Measurements from ENCODE around the gene GIPC1. TPM values are rescaled to one million over a fixed set of nuclear protein-coding genes. Genes with fewer than 3 reads are reported as not detected.

Gene GIPC1
- total and polyA plus RNA-seq, 9 of the 15 experiments (the other 6 are each of a cell fraction or from before 2014, with no cell fraction given) = 0.49 to 54.7 (median 24.8) TPM

DNA sequence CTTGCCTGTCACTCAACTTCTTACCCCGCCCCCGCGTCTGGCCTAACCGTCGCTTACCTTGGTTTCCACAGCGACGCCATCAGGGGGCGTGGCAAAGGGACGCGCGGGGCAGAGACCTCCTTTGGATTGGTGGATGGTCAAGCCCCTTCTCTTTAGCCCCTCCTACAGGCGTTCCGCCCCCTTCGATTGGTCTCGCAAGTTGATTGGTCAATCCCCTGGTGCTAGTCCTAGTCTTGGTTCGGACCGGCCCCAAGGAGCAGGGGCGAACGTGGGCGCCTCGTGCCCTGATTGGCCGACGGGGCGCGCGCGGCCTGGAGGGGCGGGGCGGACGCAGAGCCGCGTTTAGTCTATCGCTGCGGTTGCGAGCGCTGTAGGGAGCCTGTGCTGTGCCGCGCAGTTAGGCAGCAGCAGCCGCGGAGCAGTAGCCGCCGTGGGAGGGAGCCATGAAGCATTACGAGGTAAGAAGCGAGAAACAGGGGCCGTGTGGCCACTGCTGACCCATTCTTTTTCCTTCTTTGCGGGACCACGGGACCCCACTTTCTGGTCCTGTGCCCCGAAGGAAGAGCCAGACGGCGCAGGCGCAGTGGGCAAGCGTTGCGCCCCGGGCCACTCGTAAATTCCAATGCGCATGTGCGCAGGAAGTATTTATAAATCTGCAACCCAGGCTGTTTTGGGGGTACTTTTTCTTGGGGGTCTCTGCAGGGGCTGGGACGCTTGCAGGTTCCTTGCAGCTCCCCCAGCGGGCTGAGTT, 33.5 kb upstream of the GIPC1 start, which contains the start of gene TECR (continued):
- TF ChIP-seq, protein P1, sequence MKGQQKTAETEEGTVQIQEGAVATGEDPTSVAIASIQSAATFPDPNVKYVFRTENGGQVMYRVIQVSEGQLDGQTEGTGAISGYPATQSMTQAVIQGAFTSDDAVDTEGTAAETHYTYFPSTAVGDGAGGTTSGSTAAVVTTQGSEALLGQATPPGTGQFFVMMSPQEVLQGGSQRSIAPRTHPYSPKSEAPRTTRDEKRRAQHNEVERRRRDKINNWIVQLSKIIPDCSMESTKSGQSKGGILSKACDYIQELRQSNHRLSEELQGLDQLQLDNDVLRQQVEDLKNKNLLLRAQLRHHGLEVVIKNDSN (CRISPR knock-in tag; IDR thresholded peaks at IDR 0.05) = peak; percentile 84
- TF ChIP-seq ZNF589 (CRISPR knock-in tag; IDR thresholded peaks at IDR 0.05; ENCODE audit: low read depth) (no peak), TSC22D4 (tag; IDR thresholded peaks at IDR 0.05) (no peak), ZNF121 (CRISPR knock-in tag; conservative IDR thresholded peaks at IDR 0.05) (no peak), GATAD2A (IDR thresholded peaks at IDR 0.05) (no peak), MYC (IDR thresholded peaks at IDR 0.05; ENCODE audit: low read depth, low read length) (peak; percentile 55; the same call in 1 of the 2 replicates), MYC (CRISPR knock-in tag; IDR thresholded peaks at IDR 0.05; ENCODE audit: borderline replicate concordance, low read depth) (0 out of 2 replicates have a peak, but pooled peaks have one; percentile 36), YY1 (IDR thresholded peaks at IDR 0.05; ENCODE audit: borderline replicate concordance in 1 of 3, control insufficient read depth in 1 of 3, extremely low read depth in 1 of 3, insufficient read depth in 3 of 3, insufficient read length in 1 of 3, insufficient replicate concordance in 2 of 3, low read depth in 1 of 3, low read length in 2 of 3) (peak in 1 of 3 experiments; percentile 24), DDX20 (tag; IDR thresholded peaks at IDR 0.05; ENCODE audit: low read depth) (no peak), RUNX1 (IDR thresholded peaks at IDR 0.05; ENCODE audit: low read depth) (no peak), NR4A1 (CRISPR knock-in tag; IDR thresholded peaks at IDR 0.05) (0 out of 2 replicates have a peak, but pooled peaks have one; percentile 9), NR4A1 (tag; IDR thresholded peaks at IDR 0.05) (no peak), NCOR1 (IDR thresholded peaks at IDR 0.05) (no peak), SOX6 (IDR thresholded peaks at IDR 0.05) (0 out of 2 replicates have a peak, but pooled peaks have one; percentile 28)
- TF ChIP-seq, protein P2, sequence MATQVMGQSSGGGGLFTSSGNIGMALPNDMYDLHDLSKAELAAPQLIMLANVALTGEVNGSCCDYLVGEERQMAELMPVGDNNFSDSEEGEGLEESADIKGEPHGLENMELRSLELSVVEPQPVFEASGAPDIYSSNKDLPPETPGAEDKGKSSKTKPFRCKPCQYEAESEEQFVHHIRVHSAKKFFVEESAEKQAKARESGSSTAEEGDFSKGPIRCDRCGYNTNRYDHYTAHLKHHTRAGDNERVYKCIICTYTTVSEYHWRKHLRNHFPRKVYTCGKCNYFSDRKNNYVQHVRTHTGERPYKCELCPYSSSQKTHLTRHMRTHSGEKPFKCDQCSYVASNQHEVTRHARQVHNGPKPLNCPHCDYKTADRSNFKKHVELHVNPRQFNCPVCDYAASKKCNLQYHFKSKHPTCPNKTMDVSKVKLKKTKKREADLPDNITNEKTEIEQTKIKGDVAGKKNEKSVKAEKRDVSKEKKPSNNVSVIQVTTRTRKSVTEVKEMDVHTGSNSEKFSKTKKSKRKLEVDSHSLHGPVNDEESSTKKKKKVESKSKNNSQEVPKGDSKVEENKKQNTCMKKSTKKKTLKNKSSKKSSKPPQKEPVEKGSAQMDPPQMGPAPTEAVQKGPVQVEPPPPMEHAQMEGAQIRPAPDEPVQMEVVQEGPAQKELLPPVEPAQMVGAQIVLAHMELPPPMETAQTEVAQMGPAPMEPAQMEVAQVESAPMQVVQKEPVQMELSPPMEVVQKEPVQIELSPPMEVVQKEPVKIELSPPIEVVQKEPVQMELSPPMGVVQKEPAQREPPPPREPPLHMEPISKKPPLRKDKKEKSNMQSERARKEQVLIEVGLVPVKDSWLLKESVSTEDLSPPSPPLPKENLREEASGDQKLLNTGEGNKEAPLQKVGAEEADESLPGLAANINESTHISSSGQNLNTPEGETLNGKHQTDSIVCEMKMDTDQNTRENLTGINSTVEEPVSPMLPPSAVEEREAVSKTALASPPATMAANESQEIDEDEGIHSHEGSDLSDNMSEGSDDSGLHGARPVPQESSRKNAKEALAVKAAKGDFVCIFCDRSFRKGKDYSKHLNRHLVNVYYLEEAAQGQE (IDR thresholded peaks at IDR 0.05; ENCODE audit: borderline replicate concordance) = no peak
- TF ChIP-seq, protein P2 (CRISPR knock-in tag; IDR thresholded peaks at IDR 0.05; ENCODE audit: low read depth) = peak; percentile 78; the same call in 1 of the 2 replicates

Data from K562 (cell line).